SK-N-MC (cell line): ENCODE measurements around the gene LMO2.

Source experiments
- EZH2 ChIP-seq: fragments of 200-600 bp; sonication (generic); IDR thresholded peaks from one replicate; pipeline ENCODE4 v1.6.1; 2017; ENCODE audit warnings: antibody characterized with exemption
- FOXP2 ChIP-seq: optimal IDR thresholded peaks from 2 replicates; pipeline ENCODE3; 2011; ENCODE audit warnings: mild to moderate bottlenecking, moderate library complexity; ENCODE audit not compliant: insufficient read depth; ENCODE audit errors: extremely low read length, control extremely low read depth
- POLR2AphosphoS5 ChIP-seq: IDR thresholded peaks from 2 replicates; pipeline ENCODE4 v1.6.1; 2012; ENCODE audit warnings: mild to moderate bottlenecking, low read depth, low read length, borderline replicate concordance

DNA sequence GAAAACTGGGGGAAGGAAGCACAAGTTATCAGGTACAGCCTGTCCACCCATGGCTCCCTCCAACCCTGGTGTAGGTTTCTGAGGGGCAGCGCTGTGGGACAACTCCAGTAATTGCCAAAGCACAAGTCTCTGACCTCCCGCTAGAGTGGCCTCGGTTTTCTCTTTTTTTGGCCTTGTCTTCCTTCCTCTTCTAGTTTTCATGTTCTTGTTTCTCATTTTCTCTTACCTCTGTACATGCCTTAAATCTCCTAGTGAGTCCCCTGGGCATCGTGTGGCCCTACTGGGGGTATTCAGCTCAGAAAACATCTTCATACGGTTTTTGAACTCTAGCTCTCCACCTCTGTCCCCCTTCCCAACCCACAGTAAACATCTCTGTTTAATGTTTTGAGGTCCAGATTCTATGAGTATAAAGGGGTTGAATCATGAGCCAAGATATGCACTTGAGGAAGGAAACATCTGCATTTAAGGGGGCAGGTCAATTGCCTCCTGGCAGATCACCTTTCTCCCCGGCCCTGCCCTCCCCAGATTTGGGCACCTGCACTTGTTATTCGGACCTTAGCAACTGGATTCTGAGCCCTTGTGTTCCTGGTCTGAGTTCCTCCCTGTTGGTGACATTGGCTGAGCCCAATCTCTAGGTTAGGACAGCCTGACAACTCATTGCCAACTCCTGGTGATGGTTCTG is 8.4 kb upstream of the LMO2 start:
- TF ChIP-seq POLR2AphosphoS5 (no peak), EZH2 (no peak), FOXP2 (no peak)
